ENCODE data around the gene ADAMTS12. TPM values are rescaled to one million over a fixed set of nuclear protein-coding genes. Genes with fewer than 3 reads are reported as not detected.

The ADAMTS12 gene, protein sequence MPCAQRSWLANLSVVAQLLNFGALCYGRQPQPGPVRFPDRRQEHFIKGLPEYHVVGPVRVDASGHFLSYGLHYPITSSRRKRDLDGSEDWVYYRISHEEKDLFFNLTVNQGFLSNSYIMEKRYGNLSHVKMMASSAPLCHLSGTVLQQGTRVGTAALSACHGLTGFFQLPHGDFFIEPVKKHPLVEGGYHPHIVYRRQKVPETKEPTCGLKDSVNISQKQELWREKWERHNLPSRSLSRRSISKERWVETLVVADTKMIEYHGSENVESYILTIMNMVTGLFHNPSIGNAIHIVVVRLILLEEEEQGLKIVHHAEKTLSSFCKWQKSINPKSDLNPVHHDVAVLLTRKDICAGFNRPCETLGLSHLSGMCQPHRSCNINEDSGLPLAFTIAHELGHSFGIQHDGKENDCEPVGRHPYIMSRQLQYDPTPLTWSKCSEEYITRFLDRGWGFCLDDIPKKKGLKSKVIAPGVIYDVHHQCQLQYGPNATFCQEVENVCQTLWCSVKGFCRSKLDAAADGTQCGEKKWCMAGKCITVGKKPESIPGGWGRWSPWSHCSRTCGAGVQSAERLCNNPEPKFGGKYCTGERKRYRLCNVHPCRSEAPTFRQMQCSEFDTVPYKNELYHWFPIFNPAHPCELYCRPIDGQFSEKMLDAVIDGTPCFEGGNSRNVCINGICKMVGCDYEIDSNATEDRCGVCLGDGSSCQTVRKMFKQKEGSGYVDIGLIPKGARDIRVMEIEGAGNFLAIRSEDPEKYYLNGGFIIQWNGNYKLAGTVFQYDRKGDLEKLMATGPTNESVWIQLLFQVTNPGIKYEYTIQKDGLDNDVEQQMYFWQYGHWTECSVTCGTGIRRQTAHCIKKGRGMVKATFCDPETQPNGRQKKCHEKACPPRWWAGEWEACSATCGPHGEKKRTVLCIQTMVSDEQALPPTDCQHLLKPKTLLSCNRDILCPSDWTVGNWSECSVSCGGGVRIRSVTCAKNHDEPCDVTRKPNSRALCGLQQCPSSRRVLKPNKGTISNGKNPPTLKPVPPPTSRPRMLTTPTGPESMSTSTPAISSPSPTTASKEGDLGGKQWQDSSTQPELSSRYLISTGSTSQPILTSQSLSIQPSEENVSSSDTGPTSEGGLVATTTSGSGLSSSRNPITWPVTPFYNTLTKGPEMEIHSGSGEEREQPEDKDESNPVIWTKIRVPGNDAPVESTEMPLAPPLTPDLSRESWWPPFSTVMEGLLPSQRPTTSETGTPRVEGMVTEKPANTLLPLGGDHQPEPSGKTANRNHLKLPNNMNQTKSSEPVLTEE (N-terminal part only)
- not detected in 2 replicates for total RNA-seq (2014; rRNA removed; shearing (Covaris generic); ENCODE audit: low replicate concordance)

DNA sequence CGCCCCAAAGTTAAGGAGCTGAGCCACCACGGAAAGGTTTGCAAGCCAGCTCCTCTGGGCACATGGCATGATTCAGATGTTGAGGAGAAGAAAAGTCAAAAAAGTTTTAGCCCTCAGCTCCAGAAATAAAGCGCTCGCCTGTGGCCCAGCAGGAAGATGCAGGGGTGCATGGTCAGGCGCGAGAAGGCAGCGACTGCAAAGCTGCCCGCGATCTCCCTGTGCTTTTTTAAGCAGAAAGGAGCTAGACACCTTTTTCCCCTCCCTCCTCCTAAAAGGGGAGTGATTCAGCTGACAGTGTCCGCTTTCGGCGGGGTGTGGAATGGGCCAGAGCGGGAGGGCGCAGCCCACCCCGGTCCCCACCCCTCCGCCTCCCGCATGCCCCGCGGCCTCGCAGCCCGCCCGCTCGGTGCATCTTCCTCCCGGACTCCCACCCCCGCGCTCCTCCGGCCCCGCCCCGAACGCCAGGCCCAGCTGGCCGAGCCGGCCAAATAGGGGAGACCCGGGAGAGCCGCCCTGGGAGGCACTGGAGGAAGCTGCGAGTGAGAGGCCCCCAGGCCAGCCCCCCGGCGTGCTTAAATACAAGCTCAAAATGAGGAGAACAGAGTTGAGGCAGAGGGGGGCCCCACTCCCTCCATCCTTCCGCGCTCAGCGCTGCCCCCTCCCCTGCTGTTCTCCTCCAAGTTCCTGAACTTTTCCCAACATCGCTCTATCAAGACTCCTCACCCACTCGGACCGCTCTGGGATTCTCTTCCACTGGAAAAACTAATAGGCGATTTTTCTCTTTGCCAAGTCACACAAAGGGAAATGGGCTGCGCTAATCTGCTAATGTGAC lies at the start of gene ADAMTS12:
Gene ADAMTS12, minus strand, starts transcription at position 203 of the 832 bp plus-strand sequence. Its CDS starts 134 bp downstream, at position 69.
- H3K4me2 ChIP-seq (ENCODE audit: low read depth, low read length, poor library complexity, severe bottlenecking), result no peak within 1 kb of the TSS
- H3K4me3 ChIP-seq (ENCODE audit: low read length), result no peak within 1 kb of the TSS

DNA sequence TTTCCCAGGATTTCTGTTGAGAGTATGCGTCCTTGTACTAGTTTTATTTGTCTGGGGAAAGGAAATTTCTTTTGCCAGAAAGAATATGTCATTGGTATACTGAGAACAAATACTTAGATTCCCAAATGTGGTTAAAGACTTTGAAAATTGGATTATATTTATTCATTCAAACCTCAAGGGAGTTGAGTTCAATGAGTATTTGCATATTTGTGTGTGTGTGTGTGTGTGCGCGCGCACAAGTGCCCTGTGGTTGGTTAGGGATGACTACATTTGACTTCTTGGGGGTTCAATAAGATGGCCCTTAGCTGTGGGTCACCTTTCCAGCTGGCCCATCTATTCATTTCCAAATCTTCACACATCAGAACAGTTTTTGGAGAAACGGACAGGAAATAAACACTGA lies 49.3 kb upstream of the ADAMTS12 start:
- Histone ChIP-seq H3K9me3 (ENCODE audit: low read length) (no peaks in the 10 kb centered on the region), H3K27ac (ENCODE audit: low read length) (no peak overlapping the region), H3K79me2 (ENCODE audit: low read length) (no peaks in the 10 kb centered on the region), H3K27me3 (ENCODE audit: low read length) (no peaks in the 10 kb centered on the region), H3K4me2 (ENCODE audit: low read depth, low read length, poor library complexity, severe bottlenecking) (no peak overlapping the region), H2AFZ (ENCODE audit: low read length) (no peak overlapping the region), H3K9ac (ENCODE audit: low read length) (no peak overlapping the region), H3K4me3 (ENCODE audit: low read length) (no peak overlapping the region), H3K36me3 (ENCODE audit: insufficient read depth, low read length) (no peaks in the 10 kb centered on the region), H3K4me1 (ENCODE audit: low read length) (no peaks in the 10 kb centered on the region), H3K9me2 (replicated peaks; ENCODE audit: insufficient read depth, low read length) (no peaks in the 10 kb centered on the region), H4K20me1 (ENCODE audit: insufficient read depth, low read depth, low read length) (no peaks in the 10 kb centered on the region)
- no peak for DNase-seq

More for the DNA sequence above, at the start of gene ADAMTS12:
- Histone ChIP-seq H3K27me3 (ENCODE audit: low read length) (no peaks in the 10 kb centered on the region), H4K20me1 (ENCODE audit: insufficient read depth, low read depth, low read length) (no peaks in the 10 kb centered on the region), H3K27ac (ENCODE audit: low read length) (no peak within 1 kb of the TSS), H3K4me1 (ENCODE audit: low read length) (no peaks in the 10 kb centered on the region), H3K79me2 (ENCODE audit: low read length) (no peaks in the 10 kb centered on the region), H3K36me3 (ENCODE audit: insufficient read depth, low read length) (no peaks in the 10 kb centered on the region), H3K9me2 (replicated peaks; ENCODE audit: insufficient read depth, low read length) (no peaks in the 10 kb centered on the region), H3K9ac (ENCODE audit: low read length) (no peak within 1 kb of the TSS), H2AFZ (ENCODE audit: low read length) (no peak within 1 kb of the TSS), H3K9me3 (ENCODE audit: low read length) (no peaks in the 10 kb centered on the region)
- no peak for DNase-seq

DNA sequence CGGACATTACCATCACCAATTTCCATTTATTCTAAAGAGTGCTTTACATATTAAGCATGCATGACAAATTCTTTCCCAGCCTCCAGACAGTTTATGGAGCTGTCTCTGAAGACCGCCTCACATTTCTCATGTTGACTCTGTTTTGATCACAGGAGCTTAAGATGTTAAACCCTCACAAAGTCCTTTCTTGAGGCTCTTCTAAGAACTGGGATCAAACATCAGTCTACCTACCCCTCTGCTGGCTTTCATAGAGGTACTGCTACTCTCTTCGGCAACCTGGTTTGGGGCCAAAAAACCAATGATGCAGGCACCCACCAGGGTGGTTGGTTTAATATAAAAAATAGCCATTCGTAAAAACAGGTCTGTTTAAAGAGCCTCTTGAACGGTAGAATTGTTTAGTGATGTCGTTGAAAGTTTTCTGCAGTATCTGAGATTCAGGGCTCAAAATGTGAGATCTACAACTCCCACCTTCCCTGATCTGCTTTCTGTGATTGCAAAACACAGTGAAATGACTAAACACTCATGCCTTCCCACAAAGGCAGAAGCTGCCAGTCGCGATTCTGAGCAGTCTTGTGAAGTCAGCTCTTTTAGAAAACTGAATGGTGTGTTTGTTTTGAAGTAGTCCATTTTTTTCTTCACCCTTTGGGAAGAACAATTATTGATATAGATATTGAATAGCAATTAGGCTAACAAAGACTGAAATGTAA lies 47.9 kb upstream of the ADAMTS12 start:
- Histone ChIP-seq H3K4me3 (ENCODE audit: low read length) (no peak overlapping the region), H3K36me3 (ENCODE audit: insufficient read depth, low read length) (no peaks in the 10 kb centered on the region), H4K20me1 (ENCODE audit: insufficient read depth, low read depth, low read length) (no peaks in the 10 kb centered on the region), H3K27me3 (ENCODE audit: low read length) (no peaks in the 10 kb centered on the region), H3K4me2 (ENCODE audit: low read depth, low read length, poor library complexity, severe bottlenecking) (no peak overlapping the region), H3K27ac (ENCODE audit: low read length) (no peak overlapping the region), H2AFZ (ENCODE audit: low read length) (no peak overlapping the region), H3K9me2 (replicated peaks; ENCODE audit: insufficient read depth, low read length) (no peaks in the 10 kb centered on the region), H3K79me2 (ENCODE audit: low read length) (no peaks in the 10 kb centered on the region), H3K4me1 (ENCODE audit: low read length) (no peaks in the 10 kb centered on the region), H3K9me3 (ENCODE audit: low read length) (no peaks in the 10 kb centered on the region), H3K9ac (ENCODE audit: low read length) (no peak overlapping the region)
- DNase-seq, result no peak

DNA sequence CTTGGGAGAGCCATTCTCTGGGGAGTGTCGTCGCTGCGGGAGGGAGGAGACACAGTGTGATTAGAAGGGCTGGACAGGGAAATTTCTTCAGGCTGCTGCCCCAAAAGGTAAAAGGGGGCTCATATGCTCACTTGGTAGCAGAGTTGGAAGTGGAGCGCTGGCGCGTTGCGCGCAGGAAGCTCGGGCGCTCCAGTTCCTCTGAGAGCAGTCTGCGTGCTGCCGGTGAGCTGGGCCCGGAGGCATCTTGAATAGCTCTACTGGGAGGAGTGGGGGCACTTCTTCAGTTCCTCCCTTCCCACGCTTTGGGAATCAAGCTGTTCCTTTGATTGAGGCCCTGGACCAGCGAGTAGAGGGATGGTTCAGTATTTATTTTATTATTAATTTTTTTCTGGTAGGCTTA lies 47.1 kb upstream of the ADAMTS12 start:
- H2AFZ ChIP-seq (ENCODE audit: low read length), result no peak overlapping the region
- no peaks in the 10 kb centered on the region for H3K9me3 ChIP-seq (ENCODE audit: low read length)
- H3K27me3 ChIP-seq (ENCODE audit: low read length), result no peaks in the 10 kb centered on the region
- H3K9me2 ChIP-seq (replicated peaks; ENCODE audit: insufficient read depth, low read length), result no peaks in the 10 kb centered on the region
- H4K20me1 ChIP-seq (ENCODE audit: insufficient read depth, low read depth, low read length), result no peaks in the 10 kb centered on the region
- H3K36me3 ChIP-seq (ENCODE audit: insufficient read depth, low read length), result no peaks in the 10 kb centered on the region
- H3K79me2 ChIP-seq (ENCODE audit: low read length), result no peaks in the 10 kb centered on the region
- H3K4me1 ChIP-seq (ENCODE audit: low read length), result no peaks in the 10 kb centered on the region
- H3K27ac ChIP-seq (ENCODE audit: low read length), result no peak overlapping the region
- H3K9ac ChIP-seq (ENCODE audit: low read length), result no peak overlapping the region
- no peak for DNase-seq
- H3K4me3 ChIP-seq (ENCODE audit: low read length), result no peak overlapping the region
- H3K4me2 ChIP-seq (ENCODE audit: low read depth, low read length, poor library complexity, severe bottlenecking), result no peak overlapping the region

DNA sequence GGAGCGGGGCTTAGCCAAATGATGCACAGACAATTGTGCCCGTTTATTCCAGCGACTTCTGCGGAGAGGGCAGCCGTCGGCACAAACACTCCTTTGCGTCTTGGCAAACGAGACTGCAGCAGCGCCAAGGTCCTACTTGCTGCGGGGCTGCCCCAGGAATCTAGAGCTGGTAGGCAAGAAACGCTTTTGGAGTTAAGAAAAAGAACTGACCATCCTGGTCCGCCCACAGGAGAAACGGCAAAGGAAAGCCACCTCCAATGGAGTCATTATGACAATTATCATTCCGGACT lies 46.7 kb upstream of the ADAMTS12 start:
- Histone ChIP-seq H3K27me3 (ENCODE audit: low read length) (no peaks in the 10 kb centered on the region), H3K4me2 (ENCODE audit: low read depth, low read length, poor library complexity, severe bottlenecking) (no peak overlapping the region), H3K9me3 (ENCODE audit: low read length) (no peaks in the 10 kb centered on the region), H2AFZ (ENCODE audit: low read length) (no peak overlapping the region), H3K4me3 (ENCODE audit: low read length) (no peak overlapping the region), H3K9ac (ENCODE audit: low read length) (no peak overlapping the region), H3K9me2 (replicated peaks; ENCODE audit: insufficient read depth, low read length) (no peaks in the 10 kb centered on the region), H3K79me2 (ENCODE audit: low read length) (no peaks in the 10 kb centered on the region), H4K20me1 (ENCODE audit: insufficient read depth, low read depth, low read length) (no peaks in the 10 kb centered on the region), H3K27ac (ENCODE audit: low read length) (no peak overlapping the region), H3K4me1 (ENCODE audit: low read length) (no peaks in the 10 kb centered on the region), H3K36me3 (ENCODE audit: insufficient read depth, low read length) (no peaks in the 10 kb centered on the region)
- no peak for DNase-seq

DNA sequence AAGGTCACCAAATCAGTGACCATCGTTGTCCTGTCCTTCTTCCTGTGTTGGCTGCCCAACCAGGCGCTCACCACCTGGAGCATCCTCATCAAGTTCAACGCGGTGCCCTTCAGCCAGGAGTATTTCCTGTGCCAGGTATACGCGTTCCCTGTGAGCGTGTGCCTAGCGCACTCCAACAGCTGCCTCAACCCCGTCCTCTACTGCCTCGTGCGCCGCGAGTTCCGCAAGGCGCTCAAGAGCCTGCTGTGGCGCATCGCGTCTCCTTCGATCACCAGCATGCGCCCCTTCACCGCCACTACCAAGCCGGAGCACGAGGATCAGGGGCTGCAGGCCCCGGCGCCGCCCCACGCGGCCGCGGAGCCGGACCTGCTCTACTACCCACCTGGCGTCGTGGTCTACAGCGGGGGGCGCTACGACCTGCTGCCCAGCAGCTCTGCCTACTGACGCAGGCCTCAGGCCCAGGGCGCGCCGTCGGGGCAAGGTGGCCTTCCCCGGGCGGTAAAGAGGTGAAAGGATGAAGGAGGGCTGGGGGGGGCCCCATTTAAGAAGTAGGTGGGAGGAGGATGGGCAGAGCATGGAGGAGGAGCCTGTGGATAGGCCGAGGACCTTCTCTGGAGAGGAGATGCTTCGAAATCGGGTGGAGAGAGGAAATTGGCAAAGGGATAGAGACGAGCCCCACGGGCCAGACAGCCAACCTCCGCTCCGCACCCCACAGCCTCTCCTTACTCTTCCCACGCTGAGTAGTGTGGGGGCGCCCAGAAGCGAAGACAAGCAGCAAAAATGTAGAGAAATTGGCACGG lies 46.1 kb upstream of the ADAMTS12 start:
- H3K4me3 ChIP-seq (ENCODE audit: low read length), result no peak overlapping the region
- no peak overlapping the region for H3K4me2 ChIP-seq (ENCODE audit: low read depth, low read length, poor library complexity, severe bottlenecking)
- DNase-seq, result no peak
- no peaks in the 10 kb centered on the region for H3K79me2 ChIP-seq (ENCODE audit: low read length)
- H4K20me1 ChIP-seq (ENCODE audit: insufficient read depth, low read depth, low read length), result no peaks in the 10 kb centered on the region
- no peaks in the 10 kb centered on the region for H3K9me2 ChIP-seq (replicated peaks; ENCODE audit: insufficient read depth, low read length)
- no peaks in the 10 kb centered on the region for H3K36me3 ChIP-seq (ENCODE audit: insufficient read depth, low read length)
- H3K9ac ChIP-seq (ENCODE audit: low read length), result no peak overlapping the region
- H3K9me3 ChIP-seq (ENCODE audit: low read length), result no peaks in the 10 kb centered on the region
- H2AFZ ChIP-seq (ENCODE audit: low read length), result no peak overlapping the region
- H3K27ac ChIP-seq (ENCODE audit: low read length), result no peak overlapping the region
- no peaks in the 10 kb centered on the region for H3K4me1 ChIP-seq (ENCODE audit: low read length)
- H3K27me3 ChIP-seq (ENCODE audit: low read length), result no peaks in the 10 kb centered on the region

Data from Karpas-422 (cell line).